Measurements from ENCODE around the gene ADAT3.

Gene ADAT3

DNA sequence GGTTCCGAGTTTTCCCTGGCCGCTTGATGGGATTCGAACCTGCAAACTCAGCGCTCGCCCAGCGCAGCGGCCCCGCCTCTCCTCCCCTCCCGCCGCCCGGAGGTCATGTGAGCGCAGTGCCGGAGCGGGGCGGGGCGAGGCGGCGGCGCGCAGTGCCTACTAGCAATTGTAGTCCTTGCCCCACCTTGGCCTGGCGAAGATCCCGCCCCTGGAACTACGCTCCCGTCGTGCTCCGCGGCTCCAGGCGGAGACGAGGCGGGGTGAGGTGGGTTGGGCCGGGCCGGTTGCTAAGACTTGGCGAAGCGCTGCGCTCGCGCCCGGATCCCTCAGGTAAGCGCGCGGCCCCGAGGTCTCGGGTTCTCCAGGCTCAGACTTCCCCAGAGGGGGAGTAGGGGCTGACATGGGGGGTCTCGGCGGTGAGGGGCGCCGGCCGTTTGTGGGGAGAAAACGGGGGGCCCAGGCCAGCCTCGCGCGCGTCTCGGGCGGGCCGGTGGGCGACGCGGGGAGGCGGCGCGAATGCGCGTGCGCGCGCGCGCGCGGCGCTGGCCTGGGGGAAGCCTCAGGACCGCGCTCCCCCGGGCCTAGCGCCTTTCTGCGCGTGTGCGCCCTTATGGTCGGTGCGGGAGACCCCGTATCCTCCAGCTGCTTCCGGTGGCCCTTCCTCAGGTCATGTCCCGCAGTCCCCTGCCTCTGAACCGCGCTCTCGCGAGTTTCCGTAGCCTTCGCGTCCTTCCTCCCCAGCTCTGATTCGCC is at the start of gene ADAT3, which contains the start of gene SCAMP4:
Gene ADAT3 (plus strand): TSS at position 290 of the 753 bp plus-strand sequence. CDS start 6,649 bp downstream, outside the sequence.
Gene SCAMP4 (plus strand): TSS at position 290 of the 753 bp plus-strand sequence. CDS start 9,621 bp downstream, outside the sequence.
- peak within 1 kb of the TSS; percentile 77 to 89 for H3K4me3 ChIP-seq (ENCODE audit: low read depth in 1 of 2, low read length in 2 of 2)
- H3K9ac ChIP-seq (ENCODE audit: low read depth in 1 of 2, low read length in 2 of 2), result peak within 1 kb of the TSS; percentile 71 to 82
- H3K27ac ChIP-seq (ENCODE audit: low read depth, low read length), result peak within 1 kb of the TSS; percentile 80
- no peaks in the 10 kb centered on the region for H3K9me3 ChIP-seq (ENCODE audit: control insufficient read depth in 1 of 2, low read length in 2 of 2)
- no peaks in the 10 kb centered on the region for H3K36me3 ChIP-seq (ENCODE audit: control insufficient read depth in 1 of 2, insufficient read depth in 2 of 2, low read length in 2 of 2)
- no peaks in the 10 kb centered on the region for H3K27me3 ChIP-seq (ENCODE audit: control insufficient read depth in 1 of 2, insufficient read depth in 2 of 2, low read length in 2 of 2)
- peaks cover 23 to 42% of the 10 kb centered on the region in 2 donors for H3K4me1 ChIP-seq (ENCODE audit: control insufficient read depth in 1 of 2, insufficient read depth in 2 of 2, low read length in 2 of 2)

DNA sequence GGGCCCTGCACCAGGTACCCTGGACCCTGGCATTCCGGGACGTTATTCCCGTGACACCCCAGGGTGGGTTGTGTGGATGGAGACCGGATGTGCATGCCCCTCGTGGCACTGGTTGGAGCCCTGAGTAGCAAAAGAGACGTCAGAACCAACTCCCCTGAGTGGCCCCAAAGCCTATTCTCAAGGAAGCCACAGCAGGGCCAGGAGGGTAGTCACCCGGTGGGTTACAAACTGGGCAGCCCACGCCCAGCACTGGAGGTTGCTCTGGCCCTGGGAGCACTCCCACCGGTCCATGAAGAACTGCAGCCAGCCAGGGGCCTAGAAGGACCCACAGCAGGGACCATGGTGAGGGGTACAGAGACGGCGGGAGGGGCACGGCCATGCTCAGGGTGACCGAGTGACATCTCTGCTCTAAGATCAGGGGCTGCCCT is 49.4 kb upstream of the ADAT3 start:
- Histone ChIP-seq H3K9ac (ENCODE audit: low read depth in 1 of 2, low read length in 2 of 2) (peak overlapping the region; percentile 97), H3K9me3 (ENCODE audit: control insufficient read depth in 1 of 2, low read length in 2 of 2) (no peaks in the 10 kb centered on the region), H3K36me3 (ENCODE audit: control insufficient read depth in 1 of 2, insufficient read depth in 2 of 2, low read length in 2 of 2) (no peaks in the 10 kb centered on the region), H3K4me3 (ENCODE audit: low read depth in 1 of 2, low read length in 2 of 2) (peak overlapping the region; percentile 65 to 67), H3K27ac (ENCODE audit: low read depth, low read length) (peak overlapping the region; percentile 96), H3K4me1 (ENCODE audit: control insufficient read depth in 1 of 2, insufficient read depth in 2 of 2, low read length in 2 of 2) (peaks cover 57 to 71% of the 10 kb centered on the region in 2 donors), H3K27me3 (ENCODE audit: control insufficient read depth in 1 of 2, insufficient read depth in 2 of 2, low read length in 2 of 2) (no peaks in the 10 kb centered on the region)

DNA sequence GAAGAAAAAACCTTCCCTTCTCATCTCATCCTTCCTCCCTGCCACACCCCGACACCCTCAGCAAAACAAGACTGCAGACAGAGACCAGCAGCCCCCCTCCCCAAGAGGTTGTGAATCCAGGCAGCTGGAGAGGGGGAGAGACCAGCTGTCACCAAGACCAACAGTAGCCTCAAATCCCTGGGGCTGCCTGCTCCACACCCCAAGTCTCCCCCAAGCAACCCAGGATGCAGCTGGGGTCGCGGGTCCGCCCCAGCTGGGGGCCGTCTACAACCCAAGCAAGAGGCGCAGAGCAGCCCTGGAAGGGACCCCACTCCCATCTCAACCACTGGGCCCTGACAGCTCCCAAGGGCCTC is 48.9 kb upstream of the ADAT3 start:
- H3K36me3 ChIP-seq (ENCODE audit: control insufficient read depth in 1 of 2, insufficient read depth in 2 of 2, low read length in 2 of 2), result no peaks in the 10 kb centered on the region
- peak overlapping the region; percentile 97 for H3K9ac ChIP-seq (ENCODE audit: low read depth in 1 of 2, low read length in 2 of 2)
- peak overlapping the region; percentile 96 for H3K27ac ChIP-seq (ENCODE audit: low read depth, low read length)
- H3K4me1 ChIP-seq (ENCODE audit: control insufficient read depth in 1 of 2, insufficient read depth in 2 of 2, low read length in 2 of 2), result peaks cover 62 to 74% of the 10 kb centered on the region in 2 donors
- H3K4me3 ChIP-seq (ENCODE audit: low read depth in 1 of 2, low read length in 2 of 2), result peak overlapping the region; percentile 65 to 67
- H3K9me3 ChIP-seq (ENCODE audit: control insufficient read depth in 1 of 2, low read length in 2 of 2), result no peaks in the 10 kb centered on the region
- H3K27me3 ChIP-seq (ENCODE audit: control insufficient read depth in 1 of 2, insufficient read depth in 2 of 2, low read length in 2 of 2), result no peaks in the 10 kb centered on the region

DNA sequence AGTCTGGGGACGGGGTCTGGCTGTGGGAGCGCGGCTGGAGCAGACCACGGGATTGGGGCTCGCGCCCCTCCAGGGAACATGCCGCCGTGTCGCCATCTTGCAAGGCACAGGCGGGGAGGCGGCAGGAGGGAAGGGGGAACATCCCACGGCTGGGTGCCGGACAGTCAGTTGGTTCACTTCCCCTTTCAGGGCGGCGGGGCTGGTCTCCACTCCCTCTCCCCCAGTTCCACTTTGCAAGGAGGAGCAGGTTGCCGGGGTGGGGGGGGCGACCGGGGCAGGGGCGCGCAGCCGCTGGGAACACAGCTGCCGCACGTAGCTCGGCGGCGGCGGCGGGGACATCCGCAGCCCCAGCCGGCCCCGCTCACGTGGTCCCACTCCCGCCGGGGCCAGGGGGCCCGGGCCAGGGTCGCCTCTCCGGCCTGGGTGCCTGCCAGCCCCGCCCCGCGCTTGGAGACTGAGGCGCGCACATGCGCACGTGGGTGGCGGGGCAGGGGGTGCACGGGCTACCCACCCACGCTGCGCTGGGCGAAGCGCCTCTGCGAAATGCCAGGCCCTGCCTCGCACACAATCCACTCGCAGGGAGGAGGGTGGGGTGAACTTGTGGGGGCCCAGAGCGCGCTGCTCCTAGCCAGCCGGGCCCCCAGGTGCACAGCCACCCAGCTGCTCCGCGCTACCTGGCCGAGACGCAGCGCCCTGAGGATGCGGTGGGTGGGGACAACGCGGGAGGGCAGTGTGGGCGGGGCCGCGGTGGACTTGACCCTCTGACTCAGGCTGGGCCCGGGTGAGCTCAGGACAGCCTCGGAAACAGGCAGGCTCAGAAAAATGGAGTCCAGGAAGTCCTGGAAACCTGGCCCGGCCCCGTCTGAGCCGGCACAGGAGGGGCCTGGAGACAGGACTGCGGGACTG is 48.2 kb upstream of the ADAT3 start:
- Histone ChIP-seq H3K9ac (ENCODE audit: low read depth in 1 of 2, low read length in 2 of 2) (peak overlapping the region; percentile 97), H3K4me1 (ENCODE audit: control insufficient read depth in 1 of 2, insufficient read depth in 2 of 2, low read length in 2 of 2) (peaks cover 68 to 78% of the 10 kb centered on the region in 2 donors), H3K27me3 (ENCODE audit: control insufficient read depth in 1 of 2, insufficient read depth in 2 of 2, low read length in 2 of 2) (no peaks in the 10 kb centered on the region), H3K4me3 (ENCODE audit: low read depth in 1 of 2, low read length in 2 of 2) (peak overlapping the region; percentile 65 to 67), H3K9me3 (ENCODE audit: control insufficient read depth in 1 of 2, low read length in 2 of 2) (no peaks in the 10 kb centered on the region), H3K27ac (ENCODE audit: low read depth, low read length) (peak overlapping the region; percentile 96), H3K36me3 (ENCODE audit: control insufficient read depth in 1 of 2, insufficient read depth in 2 of 2, low read length in 2 of 2) (no peaks in the 10 kb centered on the region)

DNA sequence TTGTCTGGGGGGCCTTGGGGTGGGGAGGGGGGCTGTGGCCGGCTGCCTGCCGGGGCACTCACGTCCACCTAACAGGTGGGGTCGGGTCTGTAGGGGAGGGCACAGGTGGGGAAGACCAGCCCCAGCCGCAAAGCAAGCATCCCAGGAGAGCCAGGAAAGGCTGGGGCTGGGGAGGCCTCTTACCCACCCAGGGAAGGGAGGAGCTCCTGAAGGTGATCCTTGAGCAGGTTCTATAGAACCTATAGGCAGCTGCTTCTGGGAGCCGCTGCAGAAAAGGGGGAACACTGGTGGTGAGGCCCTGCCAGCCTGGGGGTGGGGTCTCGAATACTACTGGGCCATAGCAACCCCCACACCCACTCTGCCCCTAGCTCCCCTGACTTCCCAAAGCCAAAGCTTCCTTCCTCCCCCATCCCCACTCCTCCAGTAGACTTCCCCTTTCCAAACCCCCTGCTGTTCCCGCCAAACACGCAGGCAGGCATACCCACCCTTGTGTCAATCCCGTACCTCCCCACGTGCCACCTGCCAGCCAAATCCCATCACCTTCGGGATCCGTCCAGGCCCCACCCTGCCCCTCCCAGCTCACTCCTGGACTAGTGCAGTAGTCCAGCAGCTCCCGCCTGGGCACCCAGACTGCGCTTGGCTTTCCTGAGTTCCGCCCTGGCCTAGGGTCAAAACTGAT is 47.4 kb upstream of the ADAT3 start:
- peak overlapping the region; percentile 65 to 67 for H3K4me3 ChIP-seq (ENCODE audit: low read depth in 1 of 2, low read length in 2 of 2)
- H3K9ac ChIP-seq (ENCODE audit: low read depth in 1 of 2, low read length in 2 of 2), result peak overlapping the region; percentile 76 to 97
- peaks cover 70 to 72% of the 10 kb centered on the region in 2 donors for H3K4me1 ChIP-seq (ENCODE audit: control insufficient read depth in 1 of 2, insufficient read depth in 2 of 2, low read length in 2 of 2)
- H3K36me3 ChIP-seq (ENCODE audit: control insufficient read depth in 1 of 2, insufficient read depth in 2 of 2, low read length in 2 of 2), result no peaks in the 10 kb centered on the region
- no peaks in the 10 kb centered on the region for H3K27me3 ChIP-seq (ENCODE audit: control insufficient read depth in 1 of 2, insufficient read depth in 2 of 2, low read length in 2 of 2)
- H3K9me3 ChIP-seq (ENCODE audit: control insufficient read depth in 1 of 2, low read length in 2 of 2), result no peaks in the 10 kb centered on the region
- peak overlapping the region; percentile 96 for H3K27ac ChIP-seq (ENCODE audit: low read depth, low read length)

DNA sequence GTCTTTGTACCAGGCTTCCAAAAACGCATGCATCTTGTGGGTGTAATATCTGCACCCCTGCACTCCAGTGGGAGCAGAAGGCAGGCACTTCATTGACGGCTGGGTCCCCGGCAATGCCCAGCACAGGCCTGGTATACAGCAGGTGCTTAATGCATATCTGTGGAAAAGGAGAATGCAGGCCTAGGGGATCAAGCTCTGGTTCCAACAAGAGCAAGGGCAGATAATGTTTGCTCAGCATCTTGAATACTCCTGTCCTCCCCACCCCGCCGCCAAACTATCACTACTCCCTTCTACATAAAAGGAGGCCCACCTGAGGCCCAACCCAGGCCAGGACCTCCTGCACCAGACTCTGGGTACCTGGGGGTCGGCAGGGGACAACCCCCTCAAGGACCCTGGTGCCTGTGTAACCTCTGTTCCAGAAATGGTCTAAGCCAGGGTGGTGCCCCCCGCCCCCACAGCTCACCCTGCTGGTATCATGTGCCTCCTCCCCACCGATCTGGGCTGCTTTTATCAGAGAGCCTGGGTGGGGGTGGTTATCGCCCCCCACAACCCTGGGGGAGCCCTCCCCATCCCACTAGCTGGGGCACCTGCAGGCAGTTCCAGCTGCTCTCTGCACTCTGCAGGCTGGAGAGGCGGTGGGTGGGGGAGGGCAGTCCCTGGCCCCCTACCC is 46.7 kb upstream of the ADAT3 start:
- Histone ChIP-seq H3K27ac (ENCODE audit: low read depth, low read length) (peak overlapping the region; percentile 96), H3K9ac (ENCODE audit: low read depth in 1 of 2, low read length in 2 of 2) (peak overlapping the region; percentile 76 to 97), H3K4me1 (ENCODE audit: control insufficient read depth in 1 of 2, insufficient read depth in 2 of 2, low read length in 2 of 2) (peaks cover 64 to 68% of the 10 kb centered on the region in 2 donors)

DNA sequence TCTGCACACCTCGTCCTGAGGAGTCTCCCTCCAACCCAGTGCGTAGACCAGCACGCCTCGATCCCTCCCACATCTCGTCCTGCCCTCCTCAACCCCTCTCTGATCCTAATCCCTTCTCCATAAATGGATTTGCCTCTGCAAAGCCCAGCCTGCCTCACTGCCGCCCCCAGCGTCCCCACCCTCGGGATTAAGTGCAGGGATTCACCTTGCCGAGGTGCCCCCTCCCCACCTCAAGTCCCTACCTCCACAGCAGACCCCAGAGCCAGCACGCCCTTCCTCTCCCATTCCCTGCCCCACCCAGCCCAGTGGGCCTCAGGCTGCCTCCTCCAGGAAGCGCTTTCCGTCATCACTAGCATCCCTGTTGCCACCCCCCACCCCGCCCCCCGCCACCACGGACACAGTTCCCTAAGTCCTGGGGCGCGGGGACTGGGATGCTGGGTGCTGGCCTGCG is 45.8 kb upstream of the ADAT3 start:
- H3K27me3 ChIP-seq (ENCODE audit: control insufficient read depth in 1 of 2, insufficient read depth in 2 of 2, low read length in 2 of 2), result no peaks in the 10 kb centered on the region
- peaks cover 61 to 63% of the 10 kb centered on the region in 2 donors for H3K4me1 ChIP-seq (ENCODE audit: control insufficient read depth in 1 of 2, insufficient read depth in 2 of 2, low read length in 2 of 2)

More for the DNA sequence above, 46.7 kb upstream of the ADAT3 start:
- Histone ChIP-seq H3K9me3 (ENCODE audit: control insufficient read depth in 1 of 2, low read length in 2 of 2) (no peaks in the 10 kb centered on the region), H3K36me3 (ENCODE audit: control insufficient read depth in 1 of 2, insufficient read depth in 2 of 2, low read length in 2 of 2) (no peaks in the 10 kb centered on the region), H3K4me3 (ENCODE audit: low read depth in 1 of 2, low read length in 2 of 2) (peak overlapping the region; percentile 16 to 67), H3K27me3 (ENCODE audit: control insufficient read depth in 1 of 2, insufficient read depth in 2 of 2, low read length in 2 of 2) (no peaks in the 10 kb centered on the region)

DNA sequence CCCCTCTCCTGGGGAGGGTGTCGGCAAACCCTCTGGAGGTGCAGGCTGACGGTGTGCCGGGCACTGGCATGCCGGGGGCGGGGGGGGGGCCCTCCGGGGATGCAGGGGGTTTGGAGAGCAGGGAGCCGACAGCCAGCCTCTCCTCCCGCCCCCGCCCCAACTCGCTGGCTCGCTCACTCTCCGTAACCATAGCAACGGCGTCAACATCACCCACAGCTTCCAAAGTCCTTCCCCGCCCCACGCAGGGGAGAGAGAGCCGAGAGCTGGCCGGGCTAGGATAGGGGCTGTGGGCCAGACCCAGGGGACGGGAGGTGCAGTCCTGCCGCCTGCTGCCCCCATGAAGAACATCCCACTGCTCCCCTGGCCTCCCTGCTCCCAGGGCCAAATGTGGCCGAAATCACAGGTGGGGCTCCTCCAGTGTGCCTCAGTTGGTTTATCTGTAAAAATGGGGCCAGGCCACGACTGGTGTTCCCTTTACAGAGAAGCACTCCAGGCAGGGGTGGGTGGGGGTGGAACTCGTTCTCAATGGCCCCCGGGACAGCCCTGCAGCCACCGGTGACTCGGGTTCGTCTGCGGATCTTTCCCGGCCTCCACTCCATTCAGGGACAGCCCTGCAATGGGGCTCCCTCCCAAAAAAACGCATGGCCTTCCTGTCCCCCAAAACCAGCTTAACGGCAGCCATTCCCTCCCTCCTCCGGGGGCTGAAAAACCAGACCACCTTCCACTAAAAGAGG is 45.0 kb upstream of the ADAT3 start:
- Histone ChIP-seq H3K4me3 (ENCODE audit: low read depth in 1 of 2, low read length in 2 of 2) (peak overlapping the region; percentile 73 to 81), H3K9me3 (ENCODE audit: control insufficient read depth in 1 of 2, low read length in 2 of 2) (no peaks in the 10 kb centered on the region), H3K27me3 (ENCODE audit: control insufficient read depth in 1 of 2, insufficient read depth in 2 of 2, low read length in 2 of 2) (no peaks in the 10 kb centered on the region), H3K4me1 (ENCODE audit: control insufficient read depth in 1 of 2, insufficient read depth in 2 of 2, low read length in 2 of 2) (peaks cover 57 to 59% of the 10 kb centered on the region in 2 donors), H3K36me3 (ENCODE audit: control insufficient read depth in 1 of 2, insufficient read depth in 2 of 2, low read length in 2 of 2) (no peaks in the 10 kb centered on the region), H3K27ac (ENCODE audit: low read depth, low read length) (peak overlapping the region; percentile 78), H3K9ac (ENCODE audit: low read depth in 1 of 2, low read length in 2 of 2) (peak overlapping the region; percentile 78 to 81)

More for the DNA sequence above, 45.8 kb upstream of the ADAT3 start:
- no peaks in the 10 kb centered on the region for H3K9me3 ChIP-seq (ENCODE audit: control insufficient read depth in 1 of 2, low read length in 2 of 2)
- peak overlapping the region; percentile 62 for H3K27ac ChIP-seq (ENCODE audit: low read depth, low read length)
- peak overlapping the region; percentile 45 to 97 for H3K9ac ChIP-seq (ENCODE audit: low read depth in 1 of 2, low read length in 2 of 2)
- H3K36me3 ChIP-seq (ENCODE audit: control insufficient read depth in 1 of 2, insufficient read depth in 2 of 2, low read length in 2 of 2), result no peaks in the 10 kb centered on the region
- H3K4me3 ChIP-seq (ENCODE audit: low read depth in 1 of 2, low read length in 2 of 2), result peak overlapping the region; percentile 48 to 81

Data from duodenal mucosa (tissue), 2 donors.